ENCODE results near the gene FSIP1.

The FSIP1 gene

DNA sequence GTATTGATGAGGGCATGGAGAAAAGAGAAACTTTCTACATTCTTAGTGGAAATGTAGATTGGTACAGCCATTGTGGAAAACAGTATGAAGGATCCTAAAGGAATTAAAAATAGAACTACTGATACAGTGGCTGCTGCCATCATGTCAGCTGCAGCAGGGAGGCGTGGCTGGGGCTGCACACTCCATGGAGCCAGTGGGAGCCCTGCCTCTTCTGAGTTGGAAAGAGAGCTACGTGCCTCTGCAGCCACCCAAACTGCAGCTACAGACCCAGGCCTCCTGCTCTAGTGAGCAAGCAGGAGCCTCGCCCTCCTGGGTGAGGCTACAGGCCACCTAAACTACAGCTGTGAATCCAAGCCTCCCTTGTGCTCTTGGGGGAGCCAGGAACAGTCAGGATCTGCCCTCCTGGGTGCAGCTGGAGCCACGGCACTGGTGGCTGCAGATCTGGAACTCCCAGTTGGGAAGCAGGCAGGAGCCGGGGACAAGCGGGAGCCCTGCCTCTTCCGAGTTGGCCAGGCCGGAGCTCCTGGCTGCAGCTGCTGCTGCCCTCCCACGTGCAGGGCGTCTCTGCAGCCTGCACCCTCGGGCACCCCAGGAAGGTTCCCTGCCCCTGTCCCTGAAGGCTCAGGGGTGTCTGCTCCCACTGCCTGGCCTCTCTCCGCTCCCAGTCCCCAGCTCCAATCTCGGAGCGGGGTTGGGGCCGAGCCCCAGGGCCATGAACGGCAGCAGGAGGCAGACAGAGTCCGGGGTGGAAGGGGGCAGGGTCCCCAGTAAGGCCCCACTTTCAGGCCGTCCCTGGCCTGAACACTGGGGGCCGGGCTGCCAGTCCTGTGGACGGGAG is 137.3 kb downstream of the FSIP1 start:
- no peak overlapping the region for H3K4me3 ChIP-seq (ENCODE audit: low read depth in 1 of 5, low read length in 5 of 5)
- H3K27me3 ChIP-seq (ENCODE audit: control insufficient read depth in 5 of 5, insufficient read depth in 4 of 5, low read length in 5 of 5): no peaks in the 10 kb centered on the region
- H3K9ac ChIP-seq (ENCODE audit: low read length in 5 of 5): no peak overlapping the region
- no peak overlapping the region for H3K27ac ChIP-seq (ENCODE audit: low read depth, low read length)
- peaks cover 0 to 3% (median 0%) of the 10 kb centered on the region in 5 donors for H3K4me1 ChIP-seq (ENCODE audit: control insufficient read depth in 5 of 5, insufficient read depth in 5 of 5, low read length in 5 of 5)
- no peaks in the 10 kb centered on the region for H3K9me3 ChIP-seq (ENCODE audit: control insufficient read depth in 5 of 5, low read length in 5 of 5)
- no peaks in the 10 kb centered on the region for H3K36me3 ChIP-seq (ENCODE audit: control insufficient read depth in 5 of 5, insufficient read depth in 5 of 5, low read length in 5 of 5)

DNA sequence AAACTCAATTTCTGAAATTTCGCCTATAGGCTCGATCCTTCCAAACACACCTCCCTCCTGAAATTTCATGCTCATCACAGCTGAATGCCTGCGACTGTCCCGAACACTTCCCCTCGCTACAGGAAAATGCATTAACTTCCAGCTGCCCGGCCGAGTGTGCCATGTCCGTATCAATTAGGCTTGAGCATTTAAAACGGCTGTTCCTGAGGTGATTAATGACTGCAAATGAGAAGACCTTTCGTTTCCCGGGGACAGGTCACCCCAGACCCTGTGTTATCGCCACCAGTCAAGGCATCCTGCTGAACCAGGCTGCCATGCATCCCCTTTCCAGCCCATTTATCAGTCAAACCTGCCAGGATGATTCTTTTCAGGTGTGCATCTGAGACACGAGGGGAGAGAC is 138.5 kb downstream of the FSIP1 start:
- no peaks in the 10 kb centered on the region for H3K36me3 ChIP-seq (ENCODE audit: control insufficient read depth in 5 of 5, insufficient read depth in 5 of 5, low read length in 5 of 5)
- H3K27ac ChIP-seq (ENCODE audit: low read depth, low read length): no peak overlapping the region
- H3K9ac ChIP-seq (ENCODE audit: low read length in 5 of 5): no peak overlapping the region
- no peaks in the 10 kb centered on the region for H3K27me3 ChIP-seq (ENCODE audit: control insufficient read depth in 5 of 5, insufficient read depth in 4 of 5, low read length in 5 of 5)
- H3K4me1 ChIP-seq (ENCODE audit: control insufficient read depth in 5 of 5, insufficient read depth in 5 of 5, low read length in 5 of 5): peaks cover 0 to 3% (median 0%) of the 10 kb centered on the region in 5 donors
- H3K9me3 ChIP-seq (ENCODE audit: control insufficient read depth in 5 of 5, low read length in 5 of 5): no peaks in the 10 kb centered on the region
- no peak overlapping the region for H3K4me3 ChIP-seq (ENCODE audit: low read depth in 1 of 5, low read length in 5 of 5)

DNA sequence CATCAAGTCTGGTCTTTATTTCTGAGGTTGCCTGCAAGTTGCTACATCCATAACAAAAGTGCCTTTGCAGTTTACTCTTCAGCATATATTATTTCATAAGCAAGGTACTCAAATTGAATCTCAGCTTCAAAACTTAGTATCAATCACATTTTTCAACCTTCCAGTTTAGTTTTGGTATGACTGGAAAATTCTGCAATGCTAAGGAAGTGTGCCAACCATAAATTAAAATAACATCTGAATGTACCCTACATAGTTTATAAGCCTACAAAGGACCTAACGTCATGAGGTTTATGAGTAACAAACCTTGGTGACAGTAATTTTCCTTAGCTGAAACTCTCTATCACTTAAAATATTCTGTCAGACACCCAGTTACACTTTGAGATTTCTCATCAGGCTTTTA is 138.9 kb downstream of the FSIP1 start:
- Histone ChIP-seq H3K36me3 (ENCODE audit: control insufficient read depth in 5 of 5, insufficient read depth in 5 of 5, low read length in 5 of 5) (no peaks in the 10 kb centered on the region), H3K4me3 (ENCODE audit: low read depth in 1 of 5, low read length in 5 of 5) (no peak overlapping the region), H3K27me3 (ENCODE audit: control insufficient read depth in 5 of 5, insufficient read depth in 4 of 5, low read length in 5 of 5) (no peaks in the 10 kb centered on the region), H3K27ac (ENCODE audit: low read depth, low read length) (no peak overlapping the region), H3K9ac (ENCODE audit: low read length in 5 of 5) (no peak overlapping the region), H3K4me1 (ENCODE audit: control insufficient read depth in 5 of 5, insufficient read depth in 5 of 5, low read length in 5 of 5) (peaks cover 0 to 3% (median 0%) of the 10 kb centered on the region in 5 donors), H3K9me3 (ENCODE audit: control insufficient read depth in 5 of 5, low read length in 5 of 5) (no peaks in the 10 kb centered on the region)

DNA sequence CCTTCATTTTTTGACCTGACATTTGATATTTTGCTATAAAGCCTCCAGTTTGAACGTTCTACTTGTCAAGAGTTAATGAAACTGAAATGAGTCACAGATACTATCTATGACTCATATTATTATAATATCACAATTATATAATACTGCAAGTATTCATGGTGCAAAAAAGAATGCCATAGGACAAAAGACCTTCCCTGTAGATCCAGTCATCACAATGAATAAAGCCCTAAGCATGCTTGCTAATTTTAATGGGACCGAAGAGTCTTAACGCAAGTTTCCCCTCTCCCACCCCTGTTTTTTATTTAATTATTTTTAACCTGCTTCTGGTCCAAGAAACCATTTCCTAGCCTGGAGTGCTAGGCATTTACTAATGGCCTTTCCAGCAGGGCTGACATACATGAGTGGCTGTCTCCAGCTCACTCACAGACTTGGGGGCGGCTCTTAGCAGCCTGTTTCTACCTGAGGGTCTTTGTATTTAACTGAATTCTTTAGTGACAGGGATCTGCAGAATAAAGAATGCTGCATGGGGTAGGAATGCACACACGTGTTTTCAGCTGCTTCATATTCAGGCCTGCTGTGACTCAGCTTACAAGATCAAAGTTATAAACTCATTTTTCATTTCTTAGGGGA is 140.5 kb downstream of the FSIP1 start:
- H3K4me3 ChIP-seq (ENCODE audit: low read depth in 1 of 5, low read length in 5 of 5): no peak overlapping the region
- no peak overlapping the region for H3K9ac ChIP-seq (ENCODE audit: low read length in 5 of 5)
- no peaks in the 10 kb centered on the region for H3K9me3 ChIP-seq (ENCODE audit: control insufficient read depth in 5 of 5, low read length in 5 of 5)
- peaks cover 0 to 3% (median 0%) of the 10 kb centered on the region in 5 donors for H3K4me1 ChIP-seq (ENCODE audit: control insufficient read depth in 5 of 5, insufficient read depth in 5 of 5, low read length in 5 of 5)
- H3K27me3 ChIP-seq (ENCODE audit: control insufficient read depth in 5 of 5, insufficient read depth in 4 of 5, low read length in 5 of 5): no peaks in the 10 kb centered on the region
- no peak overlapping the region for H3K27ac ChIP-seq (ENCODE audit: low read depth, low read length)
- no peaks in the 10 kb centered on the region for H3K36me3 ChIP-seq (ENCODE audit: control insufficient read depth in 5 of 5, insufficient read depth in 5 of 5, low read length in 5 of 5)

DNA sequence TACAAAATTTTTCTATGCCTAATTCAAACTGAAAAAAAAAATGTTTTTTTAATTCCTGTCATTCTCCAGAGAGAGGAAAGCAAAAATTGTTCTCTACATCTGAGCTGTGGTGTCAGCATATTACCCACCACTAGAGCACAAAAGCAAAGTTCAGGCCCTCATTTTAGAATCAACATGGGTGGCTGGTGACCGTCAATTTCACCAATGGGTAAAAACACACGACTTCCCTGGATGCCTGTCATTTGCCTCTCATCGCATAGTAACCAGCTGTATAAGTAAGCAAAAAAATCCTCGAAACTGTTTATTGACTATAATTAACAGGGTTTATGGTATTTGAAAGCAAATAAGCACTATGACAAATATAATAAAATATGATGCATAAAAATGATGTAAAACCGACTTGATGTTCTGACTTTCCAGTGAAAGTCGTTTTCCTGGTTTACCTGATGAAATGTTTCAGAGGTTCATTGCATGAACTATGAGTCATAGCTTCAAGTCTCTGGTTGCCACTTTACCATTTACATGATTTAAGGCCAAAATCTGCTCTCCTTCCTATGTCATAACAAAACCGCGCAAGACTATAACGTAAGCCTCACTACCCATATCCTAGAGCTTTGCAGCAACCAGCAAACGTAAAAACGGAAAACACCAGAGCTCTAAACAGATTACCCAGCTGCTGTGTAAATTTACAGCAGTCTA is 141.3 kb downstream of the FSIP1 start:
- Histone ChIP-seq H3K27me3 (ENCODE audit: control insufficient read depth in 5 of 5, insufficient read depth in 4 of 5, low read length in 5 of 5) (no peaks in the 10 kb centered on the region), H3K9me3 (ENCODE audit: control insufficient read depth in 5 of 5, low read length in 5 of 5) (no peaks in the 10 kb centered on the region), H3K36me3 (ENCODE audit: control insufficient read depth in 5 of 5, insufficient read depth in 5 of 5, low read length in 5 of 5) (no peaks in the 10 kb centered on the region), H3K4me1 (ENCODE audit: control insufficient read depth in 5 of 5, insufficient read depth in 5 of 5, low read length in 5 of 5) (peaks cover 0 to 3% (median 0%) of the 10 kb centered on the region in 5 donors), H3K4me3 (ENCODE audit: low read depth in 1 of 5, low read length in 5 of 5) (no peak overlapping the region), H3K27ac (ENCODE audit: low read depth, low read length) (no peak overlapping the region), H3K9ac (ENCODE audit: low read length in 5 of 5) (no peak overlapping the region)

DNA sequence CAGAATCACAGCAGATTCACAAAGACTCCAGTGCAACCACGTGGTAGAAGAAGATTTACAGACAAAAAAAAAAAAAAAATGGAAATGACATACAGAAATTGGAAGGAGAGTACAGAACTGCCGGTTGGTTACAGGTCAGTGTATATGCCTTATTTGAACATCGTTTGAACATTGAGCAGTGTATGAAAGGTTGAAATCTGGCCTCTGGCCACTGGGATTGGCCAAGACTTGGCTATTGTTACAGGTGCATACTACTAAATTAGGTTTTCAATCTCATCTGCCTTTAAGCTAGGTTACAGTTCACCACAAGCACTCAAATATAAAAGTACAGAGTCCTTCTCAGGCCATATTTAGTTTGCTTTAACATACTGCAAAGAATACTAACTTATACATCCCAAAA is 142.0 kb downstream of the FSIP1 start:
- H3K4me3 ChIP-seq (ENCODE audit: low read depth in 1 of 5, low read length in 5 of 5): no peak overlapping the region
- H3K27ac ChIP-seq (ENCODE audit: low read depth, low read length): no peak overlapping the region
- peaks cover 0 to 3% (median 0%) of the 10 kb centered on the region in 5 donors for H3K4me1 ChIP-seq (ENCODE audit: control insufficient read depth in 5 of 5, insufficient read depth in 5 of 5, low read length in 5 of 5)
- no peak overlapping the region for H3K9ac ChIP-seq (ENCODE audit: low read length in 5 of 5)
- no peaks in the 10 kb centered on the region for H3K36me3 ChIP-seq (ENCODE audit: control insufficient read depth in 5 of 5, insufficient read depth in 5 of 5, low read length in 5 of 5)
- H3K9me3 ChIP-seq (ENCODE audit: control insufficient read depth in 5 of 5, low read length in 5 of 5): no peaks in the 10 kb centered on the region
- H3K27me3 ChIP-seq (ENCODE audit: control insufficient read depth in 5 of 5, insufficient read depth in 4 of 5, low read length in 5 of 5): no peaks in the 10 kb centered on the region

DNA sequence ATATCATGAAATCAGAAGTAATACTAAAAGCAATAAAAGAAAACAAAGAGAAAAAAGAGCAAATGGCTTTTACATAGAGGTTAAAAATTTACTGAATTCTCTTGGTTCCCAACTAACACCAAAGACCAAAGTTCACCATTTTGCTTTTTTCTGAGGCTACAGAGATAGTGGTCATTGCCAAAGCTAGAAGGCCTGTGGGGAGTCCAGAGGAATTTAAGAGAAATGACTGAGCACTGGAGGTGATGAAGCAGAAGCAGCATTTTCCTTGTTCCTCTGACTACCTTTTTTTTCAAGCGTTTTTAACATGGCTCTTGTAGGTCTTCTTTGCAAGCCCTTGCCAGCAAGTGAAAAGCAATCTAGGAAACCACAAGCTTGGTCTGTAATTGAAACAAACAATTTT is 143.6 kb downstream of the FSIP1 start:
- no peak overlapping the region for H3K9ac ChIP-seq (ENCODE audit: low read length in 5 of 5)
- no peaks in the 10 kb centered on the region for H3K36me3 ChIP-seq (ENCODE audit: control insufficient read depth in 5 of 5, insufficient read depth in 5 of 5, low read length in 5 of 5)
- peaks cover 0 to 3% (median 0%) of the 10 kb centered on the region in 5 donors for H3K4me1 ChIP-seq (ENCODE audit: control insufficient read depth in 5 of 5, insufficient read depth in 5 of 5, low read length in 5 of 5)
- H3K27me3 ChIP-seq (ENCODE audit: control insufficient read depth in 5 of 5, insufficient read depth in 4 of 5, low read length in 5 of 5): no peaks in the 10 kb centered on the region
- H3K4me3 ChIP-seq (ENCODE audit: low read depth in 1 of 5, low read length in 5 of 5): no peak overlapping the region
- no peaks in the 10 kb centered on the region for H3K9me3 ChIP-seq (ENCODE audit: control insufficient read depth in 5 of 5, low read length in 5 of 5)
- H3K27ac ChIP-seq (ENCODE audit: low read depth, low read length): no peak overlapping the region

DNA sequence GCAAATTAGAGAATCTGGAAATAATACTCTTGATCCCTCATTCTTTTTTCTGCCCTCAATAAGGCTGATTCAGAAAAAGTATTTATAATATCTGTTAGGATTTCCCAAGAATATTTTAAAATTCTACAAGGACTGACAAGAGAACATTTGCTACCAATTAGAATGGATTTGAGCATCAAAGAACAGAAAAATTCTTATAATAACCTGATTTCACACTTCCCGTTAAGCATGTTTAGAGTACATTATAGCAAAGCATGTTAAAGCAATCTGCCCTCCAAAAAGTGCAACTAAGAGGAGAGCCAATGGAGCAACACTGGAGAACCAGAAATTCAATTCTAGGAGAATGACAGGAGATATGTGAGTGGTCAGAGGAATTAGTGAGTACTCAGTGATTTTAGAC is 144.6 kb downstream of the FSIP1 start:
- H3K36me3 ChIP-seq (ENCODE audit: control insufficient read depth in 5 of 5, insufficient read depth in 5 of 5, low read length in 5 of 5): no peaks in the 10 kb centered on the region
- H3K27me3 ChIP-seq (ENCODE audit: control insufficient read depth in 5 of 5, insufficient read depth in 4 of 5, low read length in 5 of 5): no peaks in the 10 kb centered on the region
- H3K9ac ChIP-seq (ENCODE audit: low read length in 5 of 5): no peak overlapping the region
- H3K4me1 ChIP-seq (ENCODE audit: control insufficient read depth in 5 of 5, insufficient read depth in 5 of 5, low read length in 5 of 5): peaks cover 0 to 3% (median 0%) of the 10 kb centered on the region in 5 donors
- H3K4me3 ChIP-seq (ENCODE audit: low read depth in 1 of 5, low read length in 5 of 5): no peak overlapping the region
- no peaks in the 10 kb centered on the region for H3K9me3 ChIP-seq (ENCODE audit: control insufficient read depth in 5 of 5, low read length in 5 of 5)
- no peak overlapping the region for H3K27ac ChIP-seq (ENCODE audit: low read depth, low read length)

DNA sequence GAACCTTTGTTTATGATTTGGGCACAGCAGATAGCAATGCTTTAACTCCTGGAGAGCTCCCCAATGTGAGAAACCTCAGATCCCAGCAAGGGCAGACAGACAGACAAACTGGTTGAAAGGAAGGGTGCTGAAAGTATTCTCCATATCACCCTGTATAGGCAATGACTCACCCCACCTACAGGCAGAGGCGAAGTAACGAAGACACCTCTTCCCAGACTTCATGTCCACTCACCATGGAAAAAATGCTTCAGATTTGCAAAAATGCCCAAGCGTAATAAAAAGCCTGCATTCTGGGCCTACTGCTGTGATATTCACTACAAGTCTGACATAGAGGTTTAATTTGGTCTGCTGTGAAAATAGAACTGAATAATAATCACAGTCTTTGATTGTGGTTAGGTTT is 151.3 kb downstream of the FSIP1 start:
- no peaks in the 10 kb centered on the region for H3K27me3 ChIP-seq (ENCODE audit: control insufficient read depth in 5 of 5, insufficient read depth in 4 of 5, low read length in 5 of 5)
- no peaks in the 10 kb centered on the region for H3K36me3 ChIP-seq (ENCODE audit: control insufficient read depth in 5 of 5, insufficient read depth in 5 of 5, low read length in 5 of 5)
- no peaks in the 10 kb centered on the region for H3K9me3 ChIP-seq (ENCODE audit: control insufficient read depth in 5 of 5, low read length in 5 of 5)
- peaks cover 0 to 17% (median 4%) of the 10 kb centered on the region in 5 donors for H3K4me1 ChIP-seq (ENCODE audit: control insufficient read depth in 5 of 5, insufficient read depth in 5 of 5, low read length in 5 of 5)
- H3K27ac ChIP-seq (ENCODE audit: low read depth, low read length): no peak overlapping the region
- H3K4me3 ChIP-seq (ENCODE audit: low read depth in 1 of 5, low read length in 5 of 5): no peak overlapping the region
- no peak overlapping the region for H3K9ac ChIP-seq (ENCODE audit: low read length in 5 of 5)

DNA sequence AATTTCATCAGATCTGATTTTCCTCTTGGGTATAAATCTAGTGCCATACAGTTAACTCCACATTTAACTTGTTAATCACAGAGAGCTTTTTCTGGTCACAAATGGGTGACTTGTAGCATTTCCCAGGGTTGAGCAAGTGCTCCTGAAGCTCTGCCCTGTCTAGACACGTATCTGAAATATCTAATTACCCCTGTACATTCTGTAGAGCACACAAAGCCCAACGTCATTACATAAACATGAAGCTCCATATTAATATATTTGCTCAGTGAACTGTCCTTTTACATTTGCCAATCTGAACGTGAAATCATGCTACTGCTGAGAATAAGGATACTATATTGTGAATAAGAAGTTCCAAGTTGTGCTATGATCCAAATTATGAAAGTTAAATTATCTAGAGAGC is 152.7 kb downstream of the FSIP1 start:
- Histone ChIP-seq H3K36me3 (ENCODE audit: control insufficient read depth in 5 of 5, insufficient read depth in 5 of 5, low read length in 5 of 5) (no peaks in the 10 kb centered on the region), H3K4me3 (ENCODE audit: low read depth in 1 of 5, low read length in 5 of 5) (no peak overlapping the region), H3K9me3 (ENCODE audit: control insufficient read depth in 5 of 5, low read length in 5 of 5) (no peaks in the 10 kb centered on the region), H3K27me3 (ENCODE audit: control insufficient read depth in 5 of 5, insufficient read depth in 4 of 5, low read length in 5 of 5) (no peaks in the 10 kb centered on the region), H3K27ac (ENCODE audit: low read depth, low read length) (no peak overlapping the region), H3K9ac (ENCODE audit: low read length in 5 of 5) (no peak overlapping the region), H3K4me1 (ENCODE audit: control insufficient read depth in 5 of 5, insufficient read depth in 5 of 5, low read length in 5 of 5) (peaks cover 0 to 29% (median 4%) of the 10 kb centered on the region in 5 donors)

All from subcutaneous abdominal adipose tissue (tissue), 5 donors.